Stomach (tissue), 4 donors: ENCODE data around the gene RIOX2.

Experiments used
- CTCF ChIP-seq, 7 experiments: fragments of 450-650 bp in 4 of 7; fragments of 200-600 bp in 3 of 7; sonication (generic) in 3 of 7; IDR thresholded peaks; one replicate each; pipeline ENCODE4 v1.5.1; 2016 to 2019; ENCODE audit warnings: antibody characterized with exemption in 7 of 7, control low read depth in 2 of 7, mild to moderate bottlenecking in 1 of 7
- EP300 ChIP-seq: sonication (generic); formaldehyde crosslinking; IDR thresholded peaks from one replicate; pipeline ENCODE4 v1.6.1; 2017; ENCODE audit warnings: antibody characterized with exemption
- POLR2A ChIP-seq, 4 donors: fragments of 450-650 bp; IDR thresholded peaks; one replicate each; pipeline ENCODE4 v1.6.1; 2016; ENCODE audit warnings: antibody characterized with exemption in 4 of 4, control low read depth in 2 of 4, mild to moderate bottlenecking in 1 of 4, moderate library complexity in 1 of 4

GRCh38 chr3:97935842-97936241, 36.4 kb downstream of the RIOX2 start:
- TF ChIP-seq POLR2A (IDR thresholded peaks at IDR 0.05): no peak
- no peak for TF ChIP-seq CTCF (IDR thresholded peaks at IDR 0.05)
- no peak for TF ChIP-seq EP300
